Panc1 (cell line): ENCODE data around the gene TMUB1. TPM values are rescaled to one million over a fixed set of nuclear protein-coding genes. Genes with fewer than 3 reads are reported as not detected.

Source experiments
- ATAC-seq: fragments of 200-7000 bp; cut with Tn5 transposase; 2 replicates; pipeline ENCODE4 v1.9.1; 2020; ENCODE audit warnings: mild to moderate bottlenecking, moderate library complexity
- BruUV-seq: library from RNA; stranded (reverse); fragments of 400-500 nt; replicated peaks from 2 replicates; lab custom pipeline; 2021; lab: Mats Ljungman, UMichigan
- CTCF ChIA-PET: fragments of 300-600 bp; sonication (Branson Sonifier 250); formaldehyde crosslinking; loops from one replicate; lab custom pipeline; 2022; ENCODE audit warnings: antibody characterized with exemption; lab: Charles Lee
- POLR2A ChIA-PET: fragments of 300-600 bp; sonication (Branson Sonifier 250); formaldehyde crosslinking; loops from one replicate; lab custom pipeline; 2022; ENCODE audit warnings: antibody characterized with exemption; lab: Charles Lee
- DNase-seq: peaks from one replicate; pipeline ENCODE4 v3.0.0-alpha.2; 2010; ENCODE audit warnings: low read depth, low spot score
- H3K27ac ChIP-seq: 2 replicates; pipeline ENCODE4 v1.5.1; 2011; ENCODE audit warnings: mild to moderate bottlenecking, low read length, inconsistent platforms
- H3K27me3 ChIP-seq: fragments of 200-500 bp; sonication (Bioruptor generic); 2 replicates; pipeline ENCODE4 v1.6.0; 2014; ENCODE audit warnings: low read length, inconsistent platforms; ENCODE audit not compliant: control insufficient read depth, insufficient read depth
- H3K36me3 ChIP-seq: fragments of 200-500 bp; sonication (Bioruptor generic); 2 replicates; pipeline ENCODE4 v1.5.1; 2014; ENCODE audit warnings: inconsistent platforms, mild to moderate bottlenecking, low read length, moderate library complexity; ENCODE audit not compliant: control insufficient read depth, insufficient read depth
- H3K4me1 ChIP-seq: 2 replicates; pipeline ENCODE4 v1.5.1; 2011; ENCODE audit warnings: inconsistent platforms, mild to moderate bottlenecking, low read length, moderate library complexity; ENCODE audit not compliant: control insufficient read depth, insufficient read depth
- H3K4me3 ChIP-seq, 2 experiments: 2 replicates each; pipeline ENCODE4 v1.5.1; 2011 to 2012; ENCODE audit warnings: low read depth in 2 of 2, low read length in 2 of 2, mild to moderate bottlenecking in 2 of 2, inconsistent platforms in 1 of 2, moderate library complexity in 1 of 2
- H3K9me3 ChIP-seq: fragments of 200-500 bp; sonication (Bioruptor generic); 2 replicates; pipeline ENCODE4 v1.5.1; 2014; ENCODE audit warnings: low read depth, mild to moderate bottlenecking, inconsistent platforms, low read length, moderate library complexity; ENCODE audit not compliant: control insufficient read depth, insufficient read depth
- CTCF ChIP-seq: fragments of 450-650 bp; IDR thresholded peaks from 2 replicates; pipeline ENCODE4 v1.5.1; 2017; ENCODE audit warnings: mild to moderate bottlenecking
- POLR2AphosphoS5 ChIP-seq: IDR thresholded peaks from 2 replicates; pipeline ENCODE4 v1.6.1; 2012; ENCODE audit warnings: mild to moderate bottlenecking, low read depth, low read length, moderate library complexity
- REST ChIP-seq, 2 experiments: IDR thresholded peaks; 2 replicates each; pipeline ENCODE4 v1.6.1; 2011 to 2012; ENCODE audit warnings: low read depth in 2 of 2, control low read depth in 1 of 2, low read length in 1 of 2, mild to moderate bottlenecking in 1 of 2, moderate library complexity in 1 of 2; ENCODE audit not compliant: insufficient read depth in 1 of 2
- SIN3A ChIP-seq: IDR thresholded peaks from 2 replicates; pipeline ENCODE4 v1.6.1; 2012; ENCODE audit warnings: low read depth, mild to moderate bottlenecking, low read length, moderate library complexity, borderline replicate concordance; ENCODE audit not compliant: insufficient read depth
- TCF7L2 ChIP-seq: IDR thresholded peaks from 2 replicates; pipeline ENCODE4 v1.6.1; 2011; ENCODE audit warnings: mild to moderate bottlenecking, low read depth, low read length, inconsistent platforms
- in situ Hi-C: cut with HindIII; loops from 2 replicates; pipeline ENCODE4 v1.10.0; 2016; ENCODE audit warnings: low sequenced_read_pairs, low pct_unique_long_range_greater_than_20kb
- intact Hi-C: fragments of 100-400 bp; cut with micrococcal nuclease; formaldehyde crosslinking; loops from one replicate; pipeline ENCODE4 v1.10.0; 2022; ENCODE audit not compliant: unreplicated experiment
- total RNA-seq: library from RNA; stranded (reverse); gene quantifications from one replicate; pipeline ENCODE4 v1.2.1, GENCODE V29; 2021; ENCODE audit not compliant: unreplicated experiment

The TMUB1 gene
- total RNA-seq, 1 experiment from 2014 or later = 112 TPM

GRCh38 chr7:151066273-151066974 is 16.9 kb downstream of the TMUB1 start:
- ChIA-PET CTCF (no interaction called here), POLR2A (no interaction called here)
- peaks cover 17% of the 10 kb centered on the region for H3K4me1 ChIP-seq
- no peak overlapping the region for H3K27ac ChIP-seq
- TF ChIP-seq REST (IDR thresholded peaks at IDR 0.05; ENCODE audit: insufficient read depth in 1 of 2, low read depth in 2 of 2, low read length in 1 of 2) (no peak), CTCF (no peak), SIN3A (no peak), POLR2AphosphoS5 (no peak), TCF7L2 (no peak)
- intact Hi-C loops = no loop called here
- H3K27me3 ChIP-seq = no peaks in the 10 kb centered on the region
- no peaks in the 10 kb centered on the region for H3K9me3 ChIP-seq
- BruUV-seq = no TSS peak
- ATAC-seq (no peak), DNase-seq (no peak)
- no peak overlapping the region for H3K4me3 ChIP-seq
- H3K36me3 ChIP-seq = peaks cover 24% of the 10 kb centered on the region
- in situ Hi-C loops = no loop called here

GRCh38 chr7:151065516-151065915 is 17.8 kb downstream of the TMUB1 start:
- peaks cover 24% of the 10 kb centered on the region for H3K4me1 ChIP-seq
- ChIA-PET POLR2A (no interaction called here), CTCF (no interaction called here)
- H3K27ac ChIP-seq = no peak overlapping the region
- TF ChIP-seq CTCF = no peak
- TF ChIP-seq SIN3A = no peak
- no peak for TF ChIP-seq POLR2AphosphoS5
- TF ChIP-seq REST (IDR thresholded peaks at IDR 0.05; ENCODE audit: insufficient read depth in 1 of 2, low read depth in 2 of 2, low read length in 1 of 2) = no peak
- TF ChIP-seq TCF7L2 = no peak
- ATAC-seq (no peak), DNase-seq (no peak)
- peaks cover 24% of the 10 kb centered on the region for H3K36me3 ChIP-seq
- no peaks in the 10 kb centered on the region for H3K27me3 ChIP-seq
- H3K4me3 ChIP-seq = no peak overlapping the region
- BruUV-seq = no TSS peak
- H3K9me3 ChIP-seq = no peaks in the 10 kb centered on the region
- intact Hi-C loops = no loop called here
- in situ Hi-C loops = no loop called here
